Bronchial epithelial cell (primary cell): ENCODE data around the gene SH3GL3. TPM values are rescaled to one million over a fixed set of nuclear protein-coding genes. Genes with fewer than 3 reads are reported as not detected.
A peak's percentile ranks its signal among the peaks of the same experiment; 100 is the strongest.

ENCODE experiments used
- DNase-seq: peaks from one replicate; pipeline ENCODE4 v3.0.0-alpha.2; 2010; ENCODE audit warnings: low read depth
- FAIRE-seq: peaks from 2 replicates; lab custom pipeline; 2011; peaks lifted over from hg19 to GRCh38; lab: Jason Lieb, UNC
- H3K27me3 ChIP-seq: 2 replicates; pipeline ENCODE4 v1.5.1; 2011; ENCODE audit warnings: low read length; ENCODE audit not compliant: control insufficient read depth, insufficient read depth
- H3K36me3 ChIP-seq: 2 replicates; pipeline ENCODE4 v1.5.1; 2011; ENCODE audit warnings: low read length; ENCODE audit not compliant: control insufficient read depth, insufficient read depth
- H3K4me3 ChIP-seq: 2 replicates; pipeline ENCODE4 v1.5.1; 2011; ENCODE audit warnings: mild to moderate bottlenecking, low read depth, low read length, control low read depth
- CTCF ChIP-seq: IDR thresholded peaks from 2 replicates; pipeline ENCODE4 v1.5.1; 2011; ENCODE audit warnings: mild to moderate bottlenecking, moderate library complexity, low read length, control low read depth, inconsistent platforms; ENCODE audit not compliant: insufficient read depth, severe bottlenecking
- total RNA-seq: library from RNA; depleted of rRNA; stranded (reverse); fragments of >200 nt; gene quantifications from 2 replicates; pipeline ENCODE4 v1.2.1, GENCODE V29; 2014

Gene SH3GL3
- total RNA-seq, 1 donor from 2014 or later = 1.1 TPM

GRCh38 chr15:83446417-83446816, 724 bp upstream of the SH3GL3 start:
- FAIRE-seq = no peak
- TF ChIP-seq CTCF = no peak
- Histone ChIP-seq H3K27me3 (peaks cover 5% of the 10 kb centered on the region), H3K4me3 (no peak overlapping the region), H3K36me3 (no peaks in the 10 kb centered on the region)
- DNase-seq = no peak

GRCh38 chr15:83449250-83449671, 2.1 kb downstream of the SH3GL3 start:
- DNase-seq (no peak), FAIRE-seq (no peak)

GRCh38 chr15:83449937-83450506, 2.9 kb downstream of the SH3GL3 start:
- no peak for TF ChIP-seq CTCF
- Histone ChIP-seq H3K27me3 (peaks cover 5% of the 10 kb centered on the region), H3K4me3 (no peak overlapping the region), H3K36me3 (no peaks in the 10 kb centered on the region)
- FAIRE-seq = no peak
- DNase-seq = no peak

More at GRCh38 chr15:83449250-83449671, 2.1 kb downstream of the SH3GL3 start:
- no peak overlapping the region for H3K4me3 ChIP-seq
- no peaks in the 10 kb centered on the region for H3K36me3 ChIP-seq
- peaks cover 5% of the 10 kb centered on the region for H3K27me3 ChIP-seq
- no peak for TF ChIP-seq CTCF

- DNase-seq = no peak
- Histone ChIP-seq H3K36me3 (no peaks in the 10 kb centered on the region), H3K27me3 (no peaks in the 10 kb centered on the region), H3K4me3 (no peak overlapping the region)
- no peak for TF ChIP-seq CTCF
- no peak for FAIRE-seq
These were observed 10.0 kb downstream of the SH3GL3 start for GRCh38 chr15:83457149-83457548.

- TF ChIP-seq CTCF = no peak
These were observed 11.2 kb downstream of the SH3GL3 start for GRCh38 chr15:83458381-83458780.

GRCh38 chr15:83462026-83462425, 14.9 kb downstream of the SH3GL3 start:
- no peak for TF ChIP-seq CTCF
- Histone ChIP-seq H3K36me3 (no peaks in the 10 kb centered on the region), H3K27me3 (no peaks in the 10 kb centered on the region), H3K4me3 (no peak overlapping the region)
- FAIRE-seq (no peak), DNase-seq (peak; percentile 13)

More at GRCh38 chr15:83458381-83458780, 11.2 kb downstream of the SH3GL3 start:
- Histone ChIP-seq H3K4me3 (no peak overlapping the region), H3K27me3 (no peaks in the 10 kb centered on the region), H3K36me3 (no peaks in the 10 kb centered on the region)
- no peak for DNase-seq
- peak; percentile 55 for FAIRE-seq
